Fibroblast of skin of left biceps (primary cell): ENCODE results near the gene PACRG.
A peak's percentile ranks its signal among the peaks of the same experiment; 100 is the strongest.

Experiments used
- DNase-seq, 2 experiments: peaks; one replicate each; pipeline ENCODE4 v3.0.0-alpha.2; 2013; ENCODE audit warnings: low read depth in 2 of 2

The PACRG gene

DNA sequence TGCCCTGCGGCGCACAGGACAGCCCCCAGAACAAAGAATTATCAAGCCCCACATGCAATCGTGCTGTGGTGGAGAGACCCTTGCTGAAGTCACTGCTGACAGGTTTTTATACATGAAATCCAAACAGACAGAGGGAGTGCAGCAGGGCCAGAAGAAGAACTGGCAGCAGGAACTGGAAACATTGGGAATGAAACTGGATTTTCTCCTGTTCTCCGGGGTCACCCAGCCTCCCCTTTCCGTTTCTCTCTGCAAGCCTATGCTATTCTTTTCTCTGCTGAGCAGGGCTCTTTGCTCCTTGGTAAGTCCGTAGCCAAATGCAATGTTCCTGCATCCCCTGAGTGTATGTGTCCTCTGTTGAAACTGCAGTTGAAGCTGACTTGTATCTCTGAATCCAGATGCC, 623.2 kb downstream of the PACRG start:
- no peak for DNase-seq

DNA sequence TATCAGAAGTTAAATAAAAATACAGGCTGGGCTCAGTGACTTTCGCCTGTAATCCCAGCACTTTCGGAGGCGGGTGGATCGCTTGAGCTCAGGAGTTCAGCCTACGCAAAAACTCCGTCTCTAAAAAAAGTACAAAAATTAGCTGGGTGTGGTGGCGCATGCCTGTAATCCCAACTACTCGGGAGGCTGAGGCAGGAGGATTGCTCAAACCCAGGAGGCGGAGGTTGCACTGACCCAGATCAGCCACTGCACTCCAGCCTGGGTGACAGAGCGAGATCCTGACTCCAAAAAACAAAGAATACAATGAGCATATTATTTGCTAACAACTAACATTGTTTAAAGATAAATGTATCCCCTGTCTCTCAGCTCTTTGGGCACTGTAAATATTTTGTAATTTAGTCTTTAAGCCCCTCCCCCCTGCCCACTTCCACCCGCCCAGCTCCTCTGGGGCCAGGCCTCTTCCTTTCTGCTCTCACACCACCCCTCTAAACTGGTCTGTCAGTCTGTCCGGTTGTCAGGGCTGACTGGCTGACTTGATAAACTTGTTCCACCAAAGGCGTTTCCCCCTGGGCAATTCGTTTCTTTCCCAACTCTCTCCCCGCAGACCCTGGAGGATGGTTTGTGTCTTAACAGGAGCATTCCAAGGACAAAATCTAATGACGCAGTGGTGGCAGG, 624.4 kb downstream of the PACRG start:
- no peak for DNase-seq

DNA sequence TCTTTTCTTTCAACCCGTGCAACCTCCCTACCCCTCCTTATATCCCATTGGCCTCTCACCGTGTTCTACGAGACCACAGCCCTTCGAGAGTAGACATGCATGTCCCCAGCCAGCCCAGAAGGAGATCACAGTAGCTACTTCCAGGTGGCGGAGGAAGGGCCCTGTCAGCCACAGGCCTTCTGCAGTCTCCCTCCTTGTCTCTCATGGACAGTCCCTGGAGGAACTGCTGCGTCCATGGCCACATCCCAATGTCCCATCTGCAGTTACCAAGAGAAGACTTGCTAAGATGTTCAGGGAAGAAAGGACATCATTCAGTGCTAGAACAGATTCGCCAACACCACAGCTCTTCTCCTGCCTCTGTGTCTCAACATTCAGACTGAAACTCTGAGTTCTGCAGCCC, 625.2 kb downstream of the PACRG start:
- no peak for DNase-seq

DNA sequence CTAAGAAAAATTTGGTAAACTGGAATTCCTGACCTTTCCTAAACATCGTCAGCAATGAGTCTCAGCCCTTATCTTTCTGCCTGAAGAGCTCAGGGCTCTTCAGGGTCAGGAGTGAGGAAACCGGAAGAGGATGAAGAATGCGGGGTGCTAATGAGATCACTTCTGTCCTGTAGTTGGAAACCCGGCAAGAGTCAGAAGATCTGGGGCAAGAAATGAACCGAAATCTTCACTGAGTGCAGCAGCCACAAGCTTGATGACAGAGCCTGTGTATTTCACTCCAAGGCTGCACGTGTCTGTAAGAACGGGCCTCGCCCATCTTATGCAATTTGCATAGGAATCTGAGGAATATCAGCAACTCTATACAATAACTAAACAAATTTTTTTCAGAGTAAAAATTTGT, 626.3 kb downstream of the PACRG start:
- no peak for DNase-seq

DNA sequence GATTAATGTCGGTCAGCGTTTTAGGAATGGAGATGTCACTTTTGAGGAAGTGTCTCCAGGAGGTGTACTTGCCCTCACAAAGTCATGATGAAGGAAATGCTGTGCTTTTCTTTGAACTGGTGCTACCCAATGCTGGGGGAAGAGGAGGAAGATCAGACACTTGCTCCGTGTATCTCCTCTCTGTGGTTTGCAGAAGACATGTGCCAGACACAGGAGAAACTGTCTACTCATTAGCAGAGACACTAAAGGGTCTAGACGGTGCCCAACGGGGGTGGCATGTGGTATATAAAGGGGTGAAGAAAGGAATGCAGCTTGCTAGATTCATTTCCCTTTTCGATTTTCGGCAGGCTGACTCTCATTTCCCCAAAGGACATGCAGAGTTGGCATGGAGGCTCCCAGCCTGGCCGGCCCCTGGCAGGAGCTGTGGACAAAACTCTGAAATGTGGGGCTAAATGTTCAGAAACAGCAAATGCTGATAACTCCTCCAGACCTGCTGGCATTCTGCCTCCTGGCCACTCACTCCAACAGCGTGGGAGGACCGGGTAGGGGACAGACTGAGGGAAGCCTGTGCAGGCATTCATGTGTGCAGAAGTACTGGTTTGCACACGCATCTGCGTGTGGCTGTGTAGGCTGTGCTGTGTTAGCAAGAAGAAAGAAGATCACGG, 627.1 kb downstream of the PACRG start:
- DNase-seq: no peak

DNA sequence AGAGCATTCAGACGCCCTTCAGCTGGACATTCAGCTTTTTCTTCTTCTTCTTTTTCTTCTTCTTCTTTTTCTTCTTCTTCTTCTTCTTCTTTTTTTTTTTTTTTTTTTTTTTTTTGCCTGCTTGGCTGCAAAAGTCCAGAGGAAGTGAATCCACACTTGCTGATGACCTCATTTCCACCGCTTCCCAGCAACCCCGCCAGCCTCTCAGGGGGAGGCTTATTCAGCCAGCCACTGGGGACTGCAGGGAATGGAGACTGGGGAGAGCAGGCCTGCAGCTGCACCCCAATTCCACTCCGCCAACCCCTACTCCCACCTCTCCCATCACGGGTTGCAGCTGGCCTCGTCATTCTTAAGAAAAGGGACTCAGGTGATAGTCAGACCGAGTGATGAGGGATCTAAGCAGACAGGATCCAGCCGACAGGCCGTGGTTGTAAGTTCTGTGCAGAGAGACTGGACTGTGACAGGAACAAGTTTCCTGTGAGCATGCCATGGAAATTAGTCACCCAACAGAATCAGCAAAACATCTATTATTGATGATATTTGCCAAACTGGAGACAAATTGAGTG, 627.7 kb downstream of the PACRG start:
- no peak for DNase-seq

- peak in 1 of 2 experiments; percentile 53 for DNase-seq
Measured at GRCh38 chr6:163356324-163356723, 628.5 kb downstream of the PACRG start.

GRCh38 chr6:163356743-163357142, 629.0 kb downstream of the PACRG start:
- no peak for DNase-seq

DNA sequence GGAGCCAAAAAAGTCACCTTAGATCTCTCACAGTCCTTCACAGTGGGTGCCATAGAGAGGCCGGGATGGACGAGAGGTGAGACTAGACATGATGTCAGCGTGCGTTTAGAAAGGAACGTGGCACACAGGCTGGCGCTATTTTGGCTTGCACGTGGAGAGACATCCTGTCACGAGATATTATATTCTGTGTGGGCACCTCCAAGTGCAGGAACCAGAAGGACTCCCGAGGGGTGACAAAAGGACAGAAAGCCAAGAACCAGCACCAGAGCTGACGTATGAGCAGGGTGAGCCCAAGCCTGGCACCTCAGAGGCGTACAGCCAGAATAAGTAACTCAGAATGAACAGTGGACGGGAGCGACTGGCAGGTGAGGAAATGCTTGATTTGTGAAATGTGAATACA, 636.9 kb downstream of the PACRG start:
- DNase-seq: no peak
